ENCODE data around the gene P3R3URF.

The P3R3URF gene

GRCh38 chr1:46131093-46131492 lies 45.2 kb downstream of the P3R3URF start:
- DNase-seq: no peak

DNA sequence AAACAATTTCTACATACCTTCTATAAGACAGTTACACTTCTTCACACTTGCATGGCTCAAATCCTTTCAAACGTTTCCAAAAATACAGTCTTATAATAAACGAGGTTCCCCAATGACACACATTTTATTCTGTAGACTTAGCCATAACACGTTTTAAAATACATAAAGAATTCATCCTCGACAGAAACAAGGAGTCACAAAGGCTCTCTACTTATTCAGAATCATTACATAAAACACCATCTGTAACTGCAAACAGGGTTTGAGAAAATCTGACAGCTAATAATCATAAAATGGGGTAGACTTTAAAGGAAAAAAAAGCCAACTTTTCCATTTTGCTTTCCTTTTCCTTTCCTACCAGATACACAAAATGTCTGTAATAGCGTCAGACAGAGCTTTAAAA lies 45.7 kb downstream of the P3R3URF start:
- DNase-seq: no peak

GRCh38 chr1:46130121-46130520 lies 46.2 kb downstream of the P3R3URF start:
- no peak for DNase-seq

- no peak for DNase-seq
These were observed 47.9 kb downstream of the P3R3URF start for GRCh38 chr1:46128344-46128743.
